Tibial artery (tissue), 4 donors: ENCODE results near the gene POLR1H.

Experiments used
- DNase-seq, 2 donors: peaks; one replicate each; pipeline ENCODE4 v3.0.0-alpha.2; 2019
- H3K27ac ChIP-seq, 2 donors: fragments of 200-600 bp; sonication (generic) in 1 of 2; 1 replicate in 1 of 2; 2 replicates in 1 of 2; pipeline ENCODE4 v1.5.1; 2018 to 2019; ENCODE audit warnings: mild to moderate bottlenecking in 1 of 2
- H3K27me3 ChIP-seq, 2 donors: fragments of 200-600 bp; sonication (generic) in 1 of 2; one replicate each; pipeline versions ENCODE4 v1.5.1 to v1.6.0; 2016 to 2019
- H3K36me3 ChIP-seq, 3 donors: fragments of 200-600 bp; sonication (generic) in 2 of 3; one replicate each; pipeline ENCODE4 v1.5.1; 2016 to 2019; ENCODE audit warnings: mild to moderate bottlenecking in 2 of 3
- H3K4me1 ChIP-seq, 4 donors: fragments of 200-600 bp; sonication (generic) in 2 of 4; 1 replicate in 3 of 4; 2 replicates in 1 of 4; pipeline ENCODE4 v1.5.1; 2016 to 2019
- H3K4me3 ChIP-seq, 2 donors: fragments of 200-600 bp; sonication (generic) in 1 of 2; 1 replicate in 1 of 2; 2 replicates in 1 of 2; pipeline ENCODE4 v1.5.1; 2018 to 2019; ENCODE audit warnings: mild to moderate bottlenecking in 2 of 2
- H3K9me3 ChIP-seq, 3 donors: fragments of 200-600 bp; sonication (generic) in 1 of 3; one replicate each; pipeline ENCODE4 v1.5.1; 2016 to 2019
- CTCF ChIP-seq, 2 experiments: fragments of 200-600 bp in 1 of 2; fragments of 450-650 bp in 1 of 2; IDR thresholded peaks; one replicate each; pipeline ENCODE4 v1.5.1; 2017 to 2019; ENCODE audit warnings: antibody characterized with exemption in 2 of 2, mild to moderate bottlenecking in 1 of 2, moderate library complexity in 1 of 2
- intact Hi-C: fragments of 100-400 bp; cut with DNase I; formaldehyde crosslinking; loops from one replicate; pipeline ENCODE4 v1.15.0; 2023; ENCODE audit warnings: low total_unique reads

The POLR1H gene

GRCh38 chr6:30111266-30111856, 50.3 kb downstream of the POLR1H start:
- TF ChIP-seq CTCF (IDR thresholded peaks at IDR 0.05) = no peak
- Histone ChIP-seq H3K27ac (no peak overlapping the region), H3K9me3 (no peaks in the 10 kb centered on the region), H3K36me3 (no peaks in the 10 kb centered on the region), H3K4me1 (no peaks in the 10 kb centered on the region), H3K4me3 (no peak overlapping the region), H3K27me3 (peaks cover 0 to 54% of the 10 kb centered on the region in 2 donors)
- intact Hi-C loops = no loop called here
- no peak for DNase-seq

DNA sequence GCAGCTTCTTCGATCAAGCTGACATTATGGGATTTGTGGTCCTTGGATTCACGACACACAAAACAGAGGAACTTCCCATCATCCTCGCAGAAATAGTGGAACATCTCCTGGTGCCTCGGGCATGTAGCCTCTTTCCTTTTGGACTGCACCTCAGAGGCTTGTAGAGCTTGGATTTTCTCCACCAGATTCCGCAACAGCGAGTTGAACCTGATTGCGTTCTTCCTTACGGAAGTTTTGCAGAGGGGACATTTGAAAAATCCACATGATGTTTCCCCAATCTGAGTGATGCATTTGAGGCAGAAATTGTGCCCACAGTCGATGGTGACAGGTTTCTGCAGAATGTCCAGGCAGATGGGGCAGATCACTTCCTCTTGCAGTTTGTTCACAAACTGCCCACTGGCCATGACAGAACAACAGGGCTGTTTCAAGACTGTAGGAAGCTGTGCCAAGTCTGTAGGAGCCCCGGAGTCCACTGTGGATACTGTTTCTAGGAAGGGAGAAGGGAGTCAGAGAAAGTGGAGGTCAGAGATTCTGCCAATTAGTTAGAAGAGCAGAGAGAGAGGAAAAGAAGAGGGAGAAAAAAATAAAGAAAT, 51.4 kb downstream of the POLR1H start:
- no peak for DNase-seq
- Histone ChIP-seq H3K4me3 (no peak overlapping the region), H3K27ac (no peak overlapping the region), H3K36me3 (no peaks in the 10 kb centered on the region), H3K4me1 (no peaks in the 10 kb centered on the region), H3K9me3 (no peaks in the 10 kb centered on the region), H3K27me3 (peaks cover 0 to 47% of the 10 kb centered on the region in 2 donors)
- no peak for TF ChIP-seq CTCF (IDR thresholded peaks at IDR 0.05)
- intact Hi-C loops = no loop called here

DNA sequence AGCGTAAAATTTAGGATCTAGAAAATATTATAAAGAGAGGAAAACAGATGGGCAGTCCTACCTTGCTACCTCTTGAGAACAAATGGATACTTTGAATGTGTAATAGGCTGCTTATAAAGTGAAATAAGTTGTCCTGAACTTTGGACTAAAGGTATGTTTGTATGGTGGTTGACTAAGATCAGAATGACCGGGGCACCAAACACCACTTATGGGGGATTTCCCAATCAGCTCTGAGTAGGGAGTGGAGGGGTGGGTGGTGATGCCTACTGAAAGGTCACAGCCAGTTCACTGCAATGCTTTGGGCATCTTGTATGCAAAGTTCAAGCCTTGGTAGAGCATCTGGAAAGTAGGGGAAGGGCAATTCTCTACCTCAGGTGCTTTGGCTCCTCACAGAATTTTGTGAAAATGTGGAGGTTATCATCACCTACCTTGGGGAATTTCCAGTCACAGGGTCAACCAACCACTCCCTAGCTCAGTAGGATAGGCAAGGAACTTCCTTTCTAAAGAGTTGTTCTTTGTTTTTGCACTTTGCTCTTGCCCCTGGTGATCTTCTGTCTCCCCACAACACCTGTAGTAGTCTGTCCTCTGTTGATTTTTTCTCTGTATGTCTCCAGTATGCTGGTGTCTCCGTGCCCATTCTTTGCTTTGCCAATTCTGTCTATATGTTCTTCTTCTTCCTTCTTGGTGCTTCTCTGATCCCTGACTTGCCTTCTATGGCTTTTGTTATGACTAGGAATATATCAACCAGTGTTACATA, 52.1 kb downstream of the POLR1H start, which contains the start of gene TRIM31:
TRIM31 (minus strand) TSS at position 88 of the 757 bp plus-strand sequence. CDS start 285 bp downstream, outside the sequence.
- no peak for TF ChIP-seq CTCF (IDR thresholded peaks at IDR 0.05)
- no peak for DNase-seq
- Histone ChIP-seq H3K27me3 (peaks cover 0 to 42% of the 10 kb centered on the region in 2 donors), H3K4me1 (no peaks in the 10 kb centered on the region), H3K27ac (no peak within 1 kb of the TSS), H3K9me3 (no peaks in the 10 kb centered on the region), H3K36me3 (no peaks in the 10 kb centered on the region), H3K4me3 (no peak within 1 kb of the TSS)
- intact Hi-C loops = no loop called here

DNA sequence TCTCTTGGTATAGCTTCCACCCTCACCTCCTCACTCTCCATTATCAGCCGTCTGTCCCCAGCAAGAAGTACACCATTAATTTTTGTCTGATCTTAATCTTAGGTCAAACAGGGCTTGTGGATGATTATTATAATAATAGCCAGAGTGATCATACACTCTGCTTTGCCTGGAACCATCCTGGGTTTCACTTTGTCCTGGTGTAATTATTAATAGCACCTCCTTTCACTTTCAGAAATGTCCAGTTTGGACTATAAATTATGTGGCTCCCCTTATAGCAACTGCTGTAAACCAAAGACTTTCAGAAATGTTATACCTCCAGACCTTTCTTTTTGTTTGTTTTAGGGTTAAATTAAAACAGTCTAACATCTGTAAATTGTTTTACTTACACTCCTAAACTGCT, 52.8 kb downstream of the POLR1H start:
- H3K4me1 ChIP-seq = no peaks in the 10 kb centered on the region
- intact Hi-C loops = no loop called here
- H3K27me3 ChIP-seq = peaks cover 0 to 39% of the 10 kb centered on the region in 2 donors
- no peak for DNase-seq
- H3K27ac ChIP-seq = no peak overlapping the region
- no peaks in the 10 kb centered on the region for H3K9me3 ChIP-seq
- H3K36me3 ChIP-seq = no peaks in the 10 kb centered on the region
- TF ChIP-seq CTCF (IDR thresholded peaks at IDR 0.05) = no peak
- no peak overlapping the region for H3K4me3 ChIP-seq
